H9 (cell line): ENCODE measurements around the gene DUSP10. TPM values are rescaled to one million over a fixed set of nuclear protein-coding genes. Genes with fewer than 3 reads are reported as not detected.

ENCODE experiments used
- DNase-seq: peaks from one replicate; pipeline ENCODE4 v3.0.0-alpha.2; 2017
- H2AFZ ChIP-seq: one replicate; pipeline ENCODE4 v1.6.1; 2013; ENCODE audit warnings: mild to moderate bottlenecking, low read length, control low read depth, moderate library complexity
- H2AK5ac ChIP-seq: 2 replicates; pipeline ENCODE4 v1.6.1; 2013; ENCODE audit warnings: low read length, control low read depth, mixed read lengths; ENCODE audit not compliant: insufficient read length
- H2BK120ac ChIP-seq: one replicate; pipeline ENCODE4 v1.6.1; 2013; ENCODE audit warnings: low read depth, mild to moderate bottlenecking, low read length, control low read depth, inconsistent platforms; ENCODE audit not compliant: poor library complexity, severe bottlenecking
- H2BK12ac ChIP-seq: 2 replicates; pipeline ENCODE4 v1.6.1; 2013; ENCODE audit warnings: low read length, control low read depth, mixed read lengths, low read depth; ENCODE audit not compliant: insufficient read length
- H2BK15ac ChIP-seq: 2 replicates; pipeline ENCODE4 v1.6.1; 2013; ENCODE audit warnings: low read depth, low read length, control low read depth
- H2BK20ac ChIP-seq: one replicate; pipeline ENCODE4 v1.6.1; 2013; ENCODE audit warnings: low read depth, mild to moderate bottlenecking, low read length, control low read depth, inconsistent platforms; ENCODE audit not compliant: poor library complexity, severe bottlenecking
- H2BK5ac ChIP-seq: 2 replicates; pipeline ENCODE4 v1.6.1; 2013; ENCODE audit warnings: low read length, control low read depth, mixed read lengths; ENCODE audit not compliant: insufficient read length
- H3K14ac ChIP-seq: 2 replicates; pipeline ENCODE4 v1.6.1; 2013; ENCODE audit warnings: low read length, control low read depth; ENCODE audit not compliant: insufficient read depth
- H3K18ac ChIP-seq: 2 replicates; pipeline ENCODE4 v1.6.1; 2013; ENCODE audit warnings: low read depth, mild to moderate bottlenecking, mixed read lengths, low read length, control low read depth; ENCODE audit not compliant: insufficient read length
- H3K23ac ChIP-seq: 2 replicates; pipeline ENCODE4 v1.6.1; 2013; ENCODE audit warnings: low read length, control low read depth, mixed read lengths, low read depth; ENCODE audit not compliant: insufficient read length
- H3K23me2 ChIP-seq: 2 replicates; pipeline ENCODE4 v1.6.1; 2013; ENCODE audit warnings: low read depth, mild to moderate bottlenecking, mixed read lengths, low read length, control low read depth; ENCODE audit not compliant: insufficient read length, poor library complexity, severe bottlenecking
- H3K27ac ChIP-seq: 2 replicates; pipeline ENCODE4 v1.5.1; 2013; ENCODE audit warnings: low read length, control low read depth, mixed read lengths, low read depth; ENCODE audit not compliant: insufficient read length
- H3K27me3 ChIP-seq: 2 replicates; pipeline ENCODE4 v1.6.1; 2013; ENCODE audit warnings: low read length, control low read depth, inconsistent platforms; ENCODE audit not compliant: insufficient read depth
- H3K4ac ChIP-seq: 2 replicates; pipeline ENCODE4 v1.6.1; 2013; ENCODE audit warnings: low read depth, mild to moderate bottlenecking, control low read depth, inconsistent platforms, low read length, moderate library complexity
- H3K4me1 ChIP-seq: 2 replicates; pipeline ENCODE4 v1.6.1; 2013; ENCODE audit warnings: low read length, control low read depth, inconsistent platforms; ENCODE audit not compliant: insufficient read depth
- H3K4me2 ChIP-seq: 2 replicates; pipeline ENCODE4 v1.6.1; 2013; ENCODE audit warnings: low read length, control low read depth, mixed read lengths; ENCODE audit not compliant: insufficient read length, insufficient read depth
- H3K56ac ChIP-seq: 2 replicates; pipeline ENCODE4 v1.6.1; 2013; ENCODE audit warnings: low read depth, mild to moderate bottlenecking, mixed read lengths, low read length, control low read depth; ENCODE audit not compliant: insufficient read length
- H3K79me1 ChIP-seq: 2 replicates; pipeline ENCODE4 v1.6.1; 2013; ENCODE audit warnings: low read depth, mild to moderate bottlenecking, moderate library complexity, low read length, control low read depth, inconsistent platforms; ENCODE audit not compliant: insufficient read depth, poor library complexity, severe bottlenecking
- H3K79me2 ChIP-seq: 2 replicates; pipeline ENCODE4 v1.6.1; 2013; ENCODE audit warnings: low read length, control low read depth, inconsistent platforms; ENCODE audit not compliant: insufficient read depth
- H3K9ac ChIP-seq: 2 replicates; pipeline ENCODE4 v1.6.1; 2013; ENCODE audit warnings: low read length, control low read depth, mixed read lengths; ENCODE audit not compliant: insufficient read length; ENCODE audit errors: extremely low read depth
- H3K9me3 ChIP-seq: one replicate; pipeline ENCODE4 v1.6.1; 2013; ENCODE audit warnings: low read depth, low read length, inconsistent platforms; ENCODE audit not compliant: control insufficient read depth
- H3T11ph ChIP-seq: one replicate; pipeline ENCODE4 v1.6.1; 2013; ENCODE audit warnings: mild to moderate bottlenecking, low read length, control low read depth, inconsistent platforms
- H4K20me1 ChIP-seq: one replicate; pipeline ENCODE4 v1.6.1; 2013; ENCODE audit not compliant: control insufficient read depth, insufficient read length, insufficient read depth
- H4K5ac ChIP-seq: 2 replicates; pipeline ENCODE4 v1.6.1; 2013; ENCODE audit warnings: low read depth, mild to moderate bottlenecking, mixed read lengths, low read length, control low read depth; ENCODE audit not compliant: insufficient read length
- H4K8ac ChIP-seq: replicated peaks from 2 replicates; pipeline ENCODE4 v1.6.1; 2013; ENCODE audit warnings: low read length, control low read depth, mixed read lengths, low read depth; ENCODE audit not compliant: insufficient read length
- H4K91ac ChIP-seq: 2 replicates; pipeline ENCODE4 v1.6.1; 2013; ENCODE audit warnings: low read depth, mild to moderate bottlenecking, moderate library complexity, mixed read lengths, low read length, control low read depth; ENCODE audit not compliant: insufficient read length
- H3K27ac Mint-ChIP-seq, 3 experiments: 2 replicates in 2 of 3; 3 replicates in 1 of 3; pipeline ENCODE4 v1.8.0; 2020 to 2021; ENCODE audit warnings: mixed read lengths in 3 of 3, mild to moderate bottlenecking in 1 of 3, moderate library complexity in 1 of 3
- H3K27me3 Mint-ChIP-seq: 2 replicates; pipeline ENCODE4 v1.8.0; 2021; ENCODE audit warnings: low read depth, mild to moderate bottlenecking, moderate library complexity, mixed read lengths
- H3K36me3 Mint-ChIP-seq, 3 experiments: 2 replicates in 2 of 3; 3 replicates in 1 of 3; pipeline ENCODE4 v1.8.0; 2020 to 2021; ENCODE audit warnings: low read depth in 3 of 3, mixed read lengths in 3 of 3; ENCODE audit not compliant: insufficient read depth in 1 of 3
- H3K4me1 Mint-ChIP-seq, 2 experiments: 2 replicates each; pipeline ENCODE4 v1.8.0; 2020; ENCODE audit warnings: mixed read lengths in 2 of 2
- H3K4me3 Mint-ChIP-seq, 2 experiments: 2 replicates in 1 of 2; 3 replicates in 1 of 2; pipeline ENCODE4 v1.8.0; 2020 to 2021; ENCODE audit warnings: mild to moderate bottlenecking in 2 of 2, mixed read lengths in 2 of 2, moderate library complexity in 1 of 2
- H3K9me3 Mint-ChIP-seq, 2 experiments: 2 replicates in 1 of 2; 3 replicates in 1 of 2; pipeline ENCODE4 v1.8.0; 2020; ENCODE audit warnings: mild to moderate bottlenecking in 2 of 2, mixed read lengths in 2 of 2, moderate library complexity in 1 of 2
- CTCF ChIP-seq: fragments of 200-600 bp; sonication (generic); conservative IDR thresholded peaks from 3 replicates; pipeline ENCODE4 v1.8.0; 2021; ENCODE audit warnings: antibody characterized with exemption, mild to moderate bottlenecking
- WGBS: extraction: QIAGEN DNeasy Blood & Tissue Kit; methylation state at CpG from one replicate; pipeline ENCODE4 v1.1.7; 2013; ENCODE audit warnings: missing lambda C conversion rate, low lambda C conversion rate, mixed read lengths; ENCODE audit not compliant: insufficient read length; ENCODE audit errors: extremely low coverage; 5-methylcytosine and 5-hydroxymethylcytosine counted together
- total RNA-seq: library from RNA; stranded (reverse); gene quantifications from 2 replicates; pipeline ENCODE4 v1.2.1, GENCODE V29; 2021

DUSP10 gene
- total RNA-seq, 1 experiment from 2014 or later, result 2.0 TPM

GRCh38 chr1:221701570-221702186 is 40.2 kb downstream of the DUSP10 start:
- no peak overlapping the region for H2AFZ ChIP-seq
- H3K18ac ChIP-seq, result no peak overlapping the region
- no peak overlapping the region for H3T11ph ChIP-seq
- H4K8ac ChIP-seq, result no peak overlapping the region
- H2BK20ac ChIP-seq, result no peak overlapping the region
- no peak overlapping the region for H3K4ac ChIP-seq
- no peak overlapping the region for H3K56ac ChIP-seq
- Mint-ChIP-seq H3K27ac (no peak overlapping the region), H3K4me1 (no peaks in the 10 kb centered on the region), H3K36me3 (peaks cover 0 to 13% (median 4%) of the 10 kb centered on the region in 3 experiments; a peak in 3 of 7 replicates), H3K27me3 (no peaks in the 10 kb centered on the region), H3K4me3 (no peak overlapping the region), H3K9me3 (no peaks in the 10 kb centered on the region)
- no peaks in the 10 kb centered on the region; the same call in 1 of the 2 replicates for H3K27me3 ChIP-seq
- no peak overlapping the region for H2BK12ac ChIP-seq
- no peak overlapping the region for H3K23ac ChIP-seq
- DNase-seq, result no peak
- no peaks in the 10 kb centered on the region for H3K9me3 ChIP-seq
- H4K20me1 ChIP-seq, result no peaks in the 10 kb centered on the region
- H2BK15ac ChIP-seq, result no peak overlapping the region
- H2AK5ac ChIP-seq, result no peak overlapping the region
- H3K4me1 ChIP-seq, result no peaks in the 10 kb centered on the region
- H3K79me1 ChIP-seq, result no peaks in the 10 kb centered on the region
- H2BK5ac ChIP-seq, result no peak overlapping the region
- H4K5ac ChIP-seq, result no peak overlapping the region
- no peak overlapping the region for H3K14ac ChIP-seq
- no peak for TF ChIP-seq CTCF
- no peak overlapping the region for H4K91ac ChIP-seq
- WGBS, result no CpG with 5 or more reads among the region's 1 CpG
- no peaks in the 10 kb centered on the region for H3K79me2 ChIP-seq
- H3K27ac ChIP-seq, result no peak overlapping the region
- no peaks in the 10 kb centered on the region for H3K23me2 ChIP-seq
- H3K4me2 ChIP-seq, result no peak overlapping the region
- H2BK120ac ChIP-seq, result no peak overlapping the region
- no peak overlapping the region for H3K9ac ChIP-seq
